Midbrain (tissue), 1 donor: ENCODE data around the gene RSPH3.
"Not testable (repeated sequence)": the region's sequence is repeated elsewhere in the genome, so short reads cannot be mapped to it uniquely, and the experiment has no call there.

Experiments
- DNase-seq: peaks from one replicate; lab custom pipeline; 2025; lab: John Stamatoyannopoulos, UW

The RSPH3 gene

DNA sequence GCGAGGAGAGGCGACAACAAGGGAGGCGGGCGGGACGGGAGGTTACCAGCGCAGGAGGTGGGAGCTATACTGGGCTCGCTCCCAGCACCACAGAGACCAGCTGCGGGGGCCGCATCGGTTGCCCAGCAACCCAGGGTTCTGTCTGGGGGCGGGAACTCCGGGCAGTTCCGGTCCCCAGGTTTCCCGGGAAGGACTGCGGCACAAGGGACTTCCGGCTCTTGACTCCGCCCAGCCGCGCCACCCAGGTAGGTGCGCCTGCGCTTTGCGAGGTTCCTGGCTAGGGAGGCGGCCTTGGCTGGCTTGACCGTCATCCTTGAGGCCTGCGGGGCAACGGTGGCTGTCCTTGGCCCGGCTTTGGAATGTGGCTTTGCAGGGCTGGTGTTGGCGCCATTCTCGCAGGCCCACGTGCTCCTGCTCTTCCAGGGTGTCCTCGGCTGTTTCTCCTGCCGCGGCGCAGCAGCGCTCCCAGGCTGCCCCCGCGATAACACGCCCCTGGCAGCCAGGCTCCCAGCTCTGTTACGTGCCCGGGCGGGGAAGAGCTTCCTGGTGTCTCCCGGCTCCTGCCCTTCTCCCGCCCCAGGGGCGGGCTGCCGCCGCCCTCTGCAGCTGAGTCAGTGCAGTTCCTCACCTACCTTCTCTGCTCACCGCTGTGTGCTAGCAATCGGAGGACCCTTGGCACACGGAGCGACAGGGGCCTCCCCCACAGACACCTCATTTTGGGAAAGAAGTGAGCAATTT is at the start of gene RSPH3:
RSPH3 (minus strand) TSS at position 537 of the 738 bp plus-strand sequence. CDS start 652 bp downstream, outside the sequence.
- DNase-seq = peak; percentile 87

GRCh38 chr6:159047891-159048685 is 48.1 kb upstream of the RSPH3 start:
- DNase-seq = no peak

DNA sequence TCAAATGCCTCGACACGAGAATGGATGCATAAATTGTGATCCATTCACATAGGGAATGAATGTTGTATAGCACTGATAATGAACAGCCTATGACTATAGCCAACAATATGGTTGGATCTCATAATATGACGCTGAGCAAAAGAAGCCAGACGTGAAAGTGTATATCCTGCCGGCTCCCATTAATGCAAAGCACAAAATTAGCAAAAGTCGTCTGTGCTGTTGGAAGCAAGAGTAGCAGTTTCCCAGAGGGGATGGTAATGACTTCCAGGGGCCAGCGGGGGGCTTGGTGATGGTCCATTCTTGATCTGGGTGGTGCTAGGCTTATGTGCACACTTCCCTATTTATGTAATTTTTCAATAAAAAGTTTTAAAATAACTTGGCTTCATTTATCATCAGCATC is 45.8 kb upstream of the RSPH3 start:
- DNase-seq = no peak

DNA sequence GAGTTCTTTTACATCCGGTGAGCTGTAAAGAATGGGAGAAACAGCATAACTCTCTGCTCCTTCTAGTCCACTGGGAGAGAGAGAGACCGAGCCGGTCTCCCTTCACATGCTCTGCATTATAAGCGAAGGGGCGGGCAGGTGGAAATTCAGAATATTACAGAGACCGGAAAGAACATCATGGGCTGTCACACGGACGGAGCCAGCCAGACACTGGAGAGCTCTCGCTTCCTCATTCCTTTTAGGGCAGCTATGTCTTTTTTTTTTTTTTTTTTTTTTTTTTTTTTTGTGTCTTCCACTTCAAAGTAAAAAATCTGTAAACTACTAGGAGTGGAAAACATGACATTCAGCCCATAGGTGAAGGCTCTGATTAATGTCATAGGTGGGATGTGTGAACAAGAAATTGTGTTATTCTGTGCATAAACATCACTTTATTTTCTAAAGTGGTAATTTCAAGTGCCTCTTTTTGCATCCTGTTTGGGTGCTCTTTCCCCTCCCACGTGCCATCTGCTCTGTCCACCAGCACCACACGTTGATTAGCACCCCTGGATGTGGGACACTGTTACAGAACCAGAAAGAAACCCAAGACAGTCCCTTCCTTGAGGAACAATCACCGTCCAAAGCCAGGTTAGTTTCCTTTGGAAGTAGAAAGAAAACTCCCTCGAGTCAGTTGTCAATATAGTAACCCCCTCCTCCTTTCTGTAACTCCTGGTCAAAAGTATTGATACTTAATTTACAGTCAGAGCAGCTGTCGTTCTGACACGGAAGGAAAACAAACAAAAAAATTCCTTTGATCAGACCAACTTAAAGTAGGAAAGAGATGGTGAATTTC is 45.1 kb upstream of the RSPH3 start, which contains the start of gene TAGAP:
TAGAP (minus strand) TSS at position 93 of the 829 bp plus-strand sequence. CDS start 845 bp downstream, outside the sequence.
- DNase-seq = peak; percentile 18

DNA sequence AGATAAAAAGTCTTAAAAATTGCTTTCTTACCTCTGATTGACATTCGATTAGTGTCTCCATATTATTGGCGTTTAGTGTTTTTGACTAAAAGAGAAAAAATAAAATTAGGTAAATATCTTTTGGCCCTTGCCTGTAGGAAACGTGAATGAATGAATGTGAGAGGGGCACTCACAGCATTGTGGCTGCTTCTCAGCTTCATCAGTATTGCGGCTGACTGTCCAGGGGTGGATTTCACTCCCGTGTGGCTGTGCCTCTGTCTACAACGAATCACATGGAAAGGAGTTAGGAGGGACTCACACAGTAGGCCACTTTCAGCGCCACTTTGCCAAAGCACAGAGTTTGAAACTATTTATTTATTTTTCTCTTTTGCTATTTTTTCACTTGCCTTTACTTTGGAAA is 43.9 kb upstream of the RSPH3 start:
- DNase-seq = no peak

DNA sequence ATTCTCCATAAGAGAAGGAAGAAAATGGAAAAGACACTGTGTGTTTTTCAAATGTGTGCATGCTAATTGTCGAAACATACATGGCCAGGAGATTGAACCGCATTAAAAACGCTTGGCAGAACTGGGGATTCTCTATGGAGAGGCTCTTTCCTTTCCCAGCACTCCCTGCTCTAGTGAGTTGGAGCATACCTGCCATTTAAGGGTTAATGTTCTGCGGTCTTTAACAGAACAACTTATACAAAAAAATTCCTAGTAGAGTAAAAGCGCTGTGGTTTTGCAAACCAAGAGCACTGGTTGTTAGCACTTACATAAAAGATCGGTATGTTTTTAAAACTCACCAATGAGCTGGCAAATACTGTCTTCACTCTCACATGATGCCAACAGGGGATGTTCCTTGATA is 43.2 kb upstream of the RSPH3 start:
- no peak for DNase-seq

DNA sequence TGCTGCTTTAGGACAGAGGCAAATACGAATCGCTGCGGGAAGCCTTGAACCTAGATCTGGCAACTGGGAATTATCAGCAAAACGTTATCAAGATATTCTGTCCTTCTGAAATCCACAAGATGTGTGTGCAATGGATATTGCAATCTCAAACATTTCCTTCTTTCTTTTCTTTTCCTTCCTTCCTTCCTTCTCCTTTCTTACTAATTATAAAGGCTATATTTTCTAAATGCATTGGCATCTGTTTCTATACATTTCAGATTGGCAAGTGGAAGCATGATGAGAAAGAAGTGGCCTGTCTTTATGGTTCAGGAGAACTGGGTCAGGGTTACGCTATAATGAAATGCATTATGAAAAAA is 42.8 kb upstream of the RSPH3 start:
- no peak for DNase-seq

DNA sequence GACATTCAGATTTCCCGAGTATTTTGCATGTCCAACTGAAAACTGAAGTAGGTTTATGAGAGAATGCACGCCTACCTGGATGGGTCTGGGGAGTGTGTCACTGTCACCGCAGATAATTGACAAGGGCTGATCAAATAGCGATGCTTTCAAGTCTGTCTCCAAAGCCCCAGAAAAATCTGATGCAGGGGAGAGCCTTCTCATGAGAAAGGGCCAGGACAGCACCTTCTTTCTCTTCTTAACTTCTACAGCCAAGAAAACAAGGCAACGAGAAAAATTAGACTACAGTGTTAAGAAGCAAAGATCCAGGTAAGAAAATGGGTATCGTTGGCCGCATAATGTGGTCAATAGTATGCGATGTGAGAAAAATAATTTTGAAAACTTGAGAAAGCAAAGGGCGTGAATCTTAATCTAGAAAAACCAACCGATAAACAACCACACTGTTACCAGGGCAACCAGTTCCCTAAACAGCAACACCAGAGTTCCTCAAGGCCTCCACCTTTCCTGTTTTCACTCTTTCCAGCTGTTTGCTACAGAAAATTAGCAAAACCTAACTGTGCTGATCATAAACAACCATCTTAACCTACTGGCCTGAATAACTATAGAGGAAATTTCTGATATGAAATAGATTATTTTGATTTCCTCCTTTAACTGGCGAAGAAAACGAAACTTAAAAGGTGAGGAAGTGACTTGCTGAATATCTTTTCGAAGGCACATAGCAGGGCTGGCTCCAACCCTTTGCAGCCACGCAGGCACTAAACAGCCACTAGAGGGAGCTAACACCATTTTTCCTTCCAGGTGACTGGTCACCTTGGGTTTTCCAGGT is 42.2 kb upstream of the RSPH3 start:
- peak; percentile 70 for DNase-seq

GRCh38 chr6:159041181-159041580 is 41.2 kb upstream of the RSPH3 start:
- DNase-seq = no peak

- DNase-seq = no peak
Measured at GRCh38 chr6:159039885-159040258, 39.9 kb upstream of the RSPH3 start.

DNA sequence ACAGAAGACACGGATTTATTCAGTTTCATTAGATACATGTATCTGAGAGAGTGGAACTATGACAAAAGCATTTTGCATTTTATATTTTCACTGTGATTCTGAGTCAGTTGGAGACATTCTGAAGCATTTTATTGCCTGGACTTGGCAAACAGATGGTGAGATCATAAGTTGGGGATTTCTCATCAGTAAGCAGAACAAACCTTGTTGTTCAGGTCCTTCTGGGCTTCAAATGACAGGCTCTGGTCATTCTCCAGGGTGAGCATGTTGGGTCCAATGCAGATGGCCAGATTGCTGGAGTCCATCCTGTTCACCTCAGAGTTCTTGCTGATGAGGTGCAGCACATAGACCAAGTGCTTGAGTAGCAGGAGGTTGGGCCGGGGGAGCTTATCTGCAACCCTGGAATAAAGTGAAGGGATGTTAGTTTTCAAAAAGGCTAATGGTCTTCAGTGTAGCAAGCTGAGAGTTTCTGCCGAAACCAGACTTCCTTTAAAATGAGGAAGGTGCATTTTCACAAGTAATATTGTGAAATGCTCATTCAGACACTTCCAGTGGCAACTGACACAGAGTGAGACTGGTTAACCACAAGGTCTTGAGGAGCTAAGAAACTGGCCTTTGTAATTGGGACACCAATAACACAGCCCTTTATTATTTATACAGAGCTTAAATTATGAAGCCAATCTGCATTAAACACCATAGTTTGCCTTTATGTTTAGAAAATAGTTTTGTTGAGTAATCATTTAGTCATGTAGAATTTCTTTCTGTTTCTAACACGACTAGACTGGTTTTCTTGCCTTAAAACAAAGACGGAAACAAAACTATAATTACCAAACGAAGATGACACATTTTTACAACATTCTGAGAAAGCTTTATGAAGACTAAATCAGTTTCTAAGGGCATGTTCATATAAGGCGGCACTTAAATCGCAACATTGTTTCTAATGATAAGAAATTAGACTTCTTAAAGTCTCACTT is 39.2 kb upstream of the RSPH3 start:
- peak; percentile 48 for DNase-seq

- DNase-seq = not testable (repeated sequence)
Measured at GRCh38 chr6:159038318-159038717, 38.3 kb upstream of the RSPH3 start.

DNA sequence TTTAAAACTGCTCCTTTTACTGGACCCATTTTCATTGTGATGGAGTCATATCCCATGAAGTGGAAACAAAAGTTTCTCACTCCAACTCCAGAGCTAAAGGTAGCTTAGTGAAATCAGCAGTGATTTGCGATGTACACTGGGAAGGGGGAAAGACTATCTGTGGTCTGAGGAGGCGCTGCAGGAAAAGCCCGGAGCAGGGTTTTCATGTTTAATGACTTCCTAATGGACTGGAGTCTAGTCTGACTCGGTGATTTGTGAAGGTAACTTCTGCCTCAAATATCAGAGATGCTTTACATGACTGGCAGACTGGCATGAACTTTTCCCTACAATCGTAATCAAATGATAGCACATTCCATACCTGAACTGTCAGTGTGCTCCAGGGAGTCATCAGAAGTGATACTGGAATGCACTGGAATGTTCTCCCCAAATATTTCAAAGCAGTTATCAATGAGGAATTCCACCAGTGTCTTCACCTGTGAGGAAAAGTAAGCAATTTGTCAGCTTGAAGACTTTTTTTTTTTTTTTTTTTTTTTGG is 37.8 kb upstream of the RSPH3 start:
- DNase-seq = no peak

DNA sequence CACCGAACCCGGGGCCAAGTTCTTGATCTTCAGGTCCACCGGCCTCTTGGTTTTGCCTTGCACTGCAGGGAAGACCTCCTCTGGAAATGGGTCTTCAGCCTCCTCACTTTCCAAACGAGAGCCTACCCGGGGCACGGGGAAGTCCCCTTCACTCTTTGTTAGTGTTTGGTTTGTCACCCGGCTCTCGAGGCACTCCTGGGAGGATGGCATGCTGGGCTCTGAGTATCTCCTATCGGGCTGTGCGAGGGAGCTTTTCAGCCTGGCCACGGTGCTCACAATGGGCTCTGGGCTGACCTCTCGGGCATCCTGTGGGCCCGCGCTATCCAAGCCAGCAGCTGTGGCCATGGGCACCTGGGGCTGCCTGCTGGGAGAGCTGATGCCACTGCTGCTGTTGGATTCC is 36.7 kb upstream of the RSPH3 start:
- DNase-seq = no peak

GRCh38 chr6:159035891-159036290 is 35.9 kb upstream of the RSPH3 start:
- no peak for DNase-seq

- DNase-seq = no peak
Measured at GRCh38 chr6:159033160-159034049, 33.4 kb upstream of the RSPH3 start.

GRCh38 chr6:159031846-159032245 is 31.8 kb upstream of the RSPH3 start:
- no peak for DNase-seq

DNA sequence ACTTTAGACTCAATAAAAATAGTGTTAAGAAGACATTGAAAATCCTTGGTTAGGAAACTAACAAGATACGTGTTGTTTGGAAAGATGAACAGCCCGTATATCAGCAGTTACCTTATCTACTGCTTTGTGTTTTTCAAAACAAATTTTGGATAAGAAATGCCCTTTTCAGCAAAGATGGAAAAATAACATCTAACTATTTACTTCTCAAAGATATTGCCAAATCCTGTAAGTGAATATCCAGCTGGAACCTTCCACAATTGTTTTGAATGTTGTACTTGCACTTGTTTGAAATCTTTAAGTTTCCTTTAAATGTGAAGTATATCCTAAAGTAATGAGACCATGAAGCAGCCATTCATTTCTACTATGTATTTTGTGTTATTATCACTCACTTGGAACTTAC is 30.2 kb upstream of the RSPH3 start:
- no peak for DNase-seq

- DNase-seq = not testable (repeated sequence)
Measured at GRCh38 chr6:159025224-159025623, 25.2 kb upstream of the RSPH3 start.
